HEK293 (cell line): ENCODE data around the gene RGS11.

ENCODE experiments used
- FEZF1 ChIP-seq: fragments of 450-650 bp; formaldehyde crosslinking; IDR thresholded peaks from 2 replicates; pipeline ENCODE4 v1.5.1; 2016; ENCODE audit warnings: missing biosample characterization, missing genetic modification characterization
- GLIS1 ChIP-seq: fragments of 450-650 bp; formaldehyde crosslinking; IDR thresholded peaks from 2 replicates; pipeline ENCODE4 v1.5.1; 2016; ENCODE audit warnings: missing biosample characterization, missing genetic modification characterization
- HIC1 ChIP-seq: fragments of 450-650 bp; formaldehyde crosslinking; IDR thresholded peaks from 2 replicates; pipeline ENCODE4 v1.5.1; 2016; ENCODE audit warnings: missing biosample characterization, missing genetic modification characterization
- PRDM2 ChIP-seq: fragments of 450-650 bp; formaldehyde crosslinking; IDR thresholded peaks from 2 replicates; pipeline ENCODE4 v1.5.1; 2016; ENCODE audit warnings: missing biosample characterization, missing genetic modification characterization, borderline replicate concordance
- ZIC2 ChIP-seq: fragments of 450-650 bp; formaldehyde crosslinking; IDR thresholded peaks from 2 replicates; pipeline ENCODE4 v1.5.1; 2016; ENCODE audit warnings: missing biosample characterization, missing genetic modification characterization
- ZNF184 ChIP-seq: fragments of 450-650 bp; IDR thresholded peaks from 2 replicates; pipeline ENCODE4 v1.5.1; 2018; ENCODE audit warnings: missing biosample characterization, mild to moderate bottlenecking, missing genetic modification characterization
- ZNF214 ChIP-seq: fragments of 450-650 bp; formaldehyde crosslinking; IDR thresholded peaks from 2 replicates; pipeline ENCODE4 v1.5.1; 2017; ENCODE audit warnings: missing biosample characterization, mild to moderate bottlenecking, missing genetic modification characterization, borderline replicate concordance
- ZNF248 ChIP-seq: fragments of 450-650 bp; formaldehyde crosslinking; IDR thresholded peaks from 2 replicates; pipeline ENCODE4 v1.5.1; 2017; ENCODE audit warnings: missing biosample characterization, missing genetic modification characterization
- ZNF416 ChIP-seq: fragments of 450-650 bp; formaldehyde crosslinking; IDR thresholded peaks from 2 replicates; pipeline ENCODE4 v1.5.1; 2016; ENCODE audit warnings: missing biosample characterization, missing genetic modification characterization
- ZNF423 ChIP-seq: fragments of 450-650 bp; formaldehyde crosslinking; IDR thresholded peaks from 2 replicates; pipeline ENCODE4 v1.5.1; 2016; ENCODE audit warnings: missing biosample characterization, missing genetic modification characterization
- ZNF433 ChIP-seq: fragments of 450-650 bp; formaldehyde crosslinking; IDR thresholded peaks from 2 replicates; pipeline ENCODE4 v1.5.1; 2016; ENCODE audit warnings: missing biosample characterization, missing genetic modification characterization, low read depth
- ZNF518A ChIP-seq: fragments of 450-650 bp; formaldehyde crosslinking; conservative IDR thresholded peaks from 2 replicates; pipeline ENCODE4 v1.5.1; 2016; ENCODE audit warnings: low read depth, missing biosample characterization, missing genetic modification characterization
- ZNF521 ChIP-seq: fragments of 450-650 bp; formaldehyde crosslinking; IDR thresholded peaks from 2 replicates; pipeline ENCODE4 v1.5.1; 2017; ENCODE audit warnings: missing biosample characterization, mild to moderate bottlenecking, missing genetic modification characterization
- ZNF580 ChIP-seq: fragments of 450-650 bp; formaldehyde crosslinking; IDR thresholded peaks from 2 replicates; pipeline ENCODE4 v1.5.1; 2016; ENCODE audit warnings: missing biosample characterization, missing genetic modification characterization
- ZNF626 ChIP-seq: fragments of 450-650 bp; sonication (Bioruptor Pico); formaldehyde crosslinking; IDR thresholded peaks from 2 replicates; pipeline ENCODE4 v1.5.1; 2018; ENCODE audit warnings: missing biosample characterization, missing genetic modification characterization, inconsistent platforms
- ZNF629 ChIP-seq: fragments of 450-650 bp; formaldehyde crosslinking; IDR thresholded peaks from 2 replicates; pipeline ENCODE4 v1.5.1; 2017; ENCODE audit warnings: missing biosample characterization, missing genetic modification characterization
- ZNF639 ChIP-seq: fragments of 450-650 bp; formaldehyde crosslinking; IDR thresholded peaks from 2 replicates; pipeline ENCODE4 v1.5.1; 2016; ENCODE audit warnings: missing biosample characterization, missing genetic modification characterization
- ZNF837 ChIP-seq: fragments of 450-650 bp; formaldehyde crosslinking; IDR thresholded peaks from 2 replicates; pipeline ENCODE4 v1.5.1; 2016; ENCODE audit warnings: missing biosample characterization, missing genetic modification characterization
- TF ChIP-seq, protein P1 (sequence below): fragments of 450-650 bp; formaldehyde crosslinking; IDR thresholded peaks from 2 replicates; pipeline ENCODE4 v1.5.1; 2017; ENCODE audit warnings: missing biosample characterization, missing genetic modification characterization

RGS11 gene

DNA sequence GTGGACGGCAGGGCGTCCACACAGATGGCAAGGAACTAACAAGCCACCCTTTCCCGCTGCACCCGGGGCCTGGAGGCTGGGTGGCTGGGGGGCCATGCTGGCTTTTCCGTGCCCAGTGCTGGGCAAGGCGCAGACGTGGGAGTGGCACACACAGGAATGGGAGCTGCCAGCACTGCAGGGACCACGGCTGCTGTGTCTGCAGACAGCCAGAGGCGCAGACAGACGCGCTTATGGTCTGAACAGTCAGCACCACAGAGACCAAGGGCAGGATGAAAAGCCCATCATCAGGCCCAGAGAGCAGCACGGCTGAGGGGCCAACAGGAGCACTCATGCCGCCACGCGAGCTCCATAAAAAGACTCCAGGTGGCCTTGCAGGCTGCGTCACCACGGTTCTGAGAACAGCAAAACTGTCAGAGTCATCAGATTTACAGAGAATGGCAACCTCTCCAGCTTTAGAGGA, 31.2 kb upstream of the RGS11 start (continued):
- 0 out of 2 replicates have a peak, but pooled peaks have one; percentile 31 for TF ChIP-seq HIC1 (tag by site-specific recombination)
- TF ChIP-seq GLIS1 (tag by site-specific recombination) = peak; percentile 86
- TF ChIP-seq FEZF1 = no peak; the same call in 1 of the 2 replicates
- TF ChIP-seq ZNF629 (tag by site-specific recombination) = peak; percentile 69
- no peak for TF ChIP-seq ZNF248
- TF ChIP-seq ZNF518A = no peak
- TF ChIP-seq ZNF837 (tag by site-specific recombination) = no peak
- no peak for TF ChIP-seq ZNF433
- no peak for TF ChIP-seq ZNF184
- TF ChIP-seq PRDM2 (tag by site-specific recombination) = no peak
- no peak for TF ChIP-seq ZNF580
- no peak for TF ChIP-seq ZNF639 (tag by site-specific recombination)
- TF ChIP-seq ZIC2 = peak; percentile 95
- no peak for TF ChIP-seq ZNF626 (tag by site-specific recombination)
- no peak for TF ChIP-seq ZNF521
- TF ChIP-seq, protein P1, sequence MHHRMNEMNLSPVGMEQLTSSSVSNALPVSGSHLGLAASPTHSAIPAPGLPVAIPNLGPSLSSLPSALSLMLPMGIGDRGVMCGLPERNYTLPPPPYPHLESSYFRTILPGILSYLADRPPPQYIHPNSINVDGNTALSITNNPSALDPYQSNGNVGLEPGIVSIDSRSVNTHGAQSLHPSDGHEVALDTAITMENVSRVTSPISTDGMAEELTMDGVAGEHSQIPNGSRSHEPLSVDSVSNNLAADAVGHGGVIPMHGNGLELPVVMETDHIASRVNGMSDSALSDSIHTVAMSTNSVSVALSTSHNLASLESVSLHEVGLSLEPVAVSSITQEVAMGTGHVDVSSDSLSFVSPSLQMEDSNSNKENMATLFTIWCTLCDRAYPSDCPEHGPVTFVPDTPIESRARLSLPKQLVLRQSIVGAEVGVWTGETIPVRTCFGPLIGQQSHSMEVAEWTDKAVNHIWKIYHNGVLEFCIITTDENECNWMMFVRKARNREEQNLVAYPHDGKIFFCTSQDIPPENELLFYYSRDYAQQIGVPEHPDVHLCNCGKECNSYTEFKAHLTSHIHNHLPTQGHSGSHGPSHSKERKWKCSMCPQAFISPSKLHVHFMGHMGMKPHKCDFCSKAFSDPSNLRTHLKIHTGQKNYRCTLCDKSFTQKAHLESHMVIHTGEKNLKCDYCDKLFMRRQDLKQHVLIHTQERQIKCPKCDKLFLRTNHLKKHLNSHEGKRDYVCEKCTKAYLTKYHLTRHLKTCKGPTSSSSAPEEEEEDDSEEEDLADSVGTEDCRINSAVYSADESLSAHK (tag by site-specific recombination) = no peak
- no peak for TF ChIP-seq ZNF416 (tag by site-specific recombination)
- no peak for TF ChIP-seq ZNF214 (tag by site-specific recombination)
- peak; percentile 57 for TF ChIP-seq ZNF423 (tag by site-specific recombination)
